ENCODE results near the gene LAMTOR2. TPM values are rescaled to one million over a fixed set of nuclear protein-coding genes. Genes with fewer than 3 reads are reported as not detected.

Gene LAMTOR2
- polyA plus RNA-seq, 3 donors = 99.8 to 227 (median 210) TPM

DNA sequence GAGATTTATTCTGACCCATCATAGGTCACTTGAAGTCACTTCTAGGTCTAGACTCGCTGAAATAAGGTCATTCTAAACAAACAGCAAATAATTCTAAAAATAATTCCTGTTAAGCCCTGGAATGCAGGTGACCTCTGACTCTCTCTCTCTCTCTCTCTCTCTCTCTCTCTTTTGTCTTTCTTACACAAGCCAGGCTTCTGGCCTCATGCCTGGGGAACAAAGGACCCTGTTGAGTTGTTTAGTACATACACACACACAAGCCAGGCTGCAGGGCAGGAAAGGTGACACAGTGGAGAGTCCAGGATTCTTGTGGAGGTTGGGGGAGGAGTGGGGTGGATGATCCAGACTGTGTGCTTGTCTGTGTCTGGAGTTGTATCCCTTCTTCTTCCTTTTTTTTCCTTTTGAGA is 31.7 kb downstream of the LAMTOR2 start:
- peaks cover 35% of the 10 kb centered on the region for H3K4me1 Mint-ChIP-seq
- Histone ChIP-seq H3K9me3 (replicated peaks in 1 of 2; ENCODE audit: control insufficient read depth in 1 of 2, insufficient read depth in 1 of 2, low read length in 2 of 2) (peaks cover 0 to 4% of the 10 kb centered on the region in 2 donors), H4K20me1 (ENCODE audit: insufficient read depth, low read length) (no peaks in the 10 kb centered on the region), H3K4me2 (replicated peaks; ENCODE audit: extremely low read depth, low read length, poor library complexity, severe bottlenecking) (no peak overlapping the region), H3K4me1 (ENCODE audit: control insufficient read depth in 1 of 2, insufficient read depth in 2 of 2, low read length in 2 of 2) (peaks cover 33 to 39% of the 10 kb centered on the region in 2 donors), H2AFZ (ENCODE audit: insufficient read depth, low read depth, low read length, poor library complexity, severe bottlenecking) (no peak overlapping the region), H3K36me3 (replicated peaks in 1 of 2; ENCODE audit: control insufficient read depth in 1 of 2, insufficient read depth in 2 of 2, low read length in 2 of 2) (no peaks in the 10 kb centered on the region), H3K9ac (ENCODE audit: insufficient read depth, low read length, poor library complexity, severe bottlenecking) (no peak overlapping the region), H3K27ac (ENCODE audit: low read depth in 1 of 2, low read length in 2 of 2) (no peak overlapping the region), H3K27me3 (ENCODE audit: control insufficient read depth in 2 of 2, insufficient read depth in 2 of 2, low read length in 2 of 2) (peaks cover 24 to 58% of the 10 kb centered on the region in 2 donors), H3K4me3 (replicated peaks in 1 of 3; ENCODE audit: low read depth in 2 of 3, low read length in 3 of 3) (no peak overlapping the region), H3K79me2 (ENCODE audit: insufficient read depth, low read length) (no peaks in the 10 kb centered on the region)
- 83% methylated on average over 1 of the region's 1 CpG for WGBS (ENCODE audit: insufficient coverage)
- peak overlapping the region in 1 of 2 donors; percentile 73 for H3K4me3 Mint-ChIP-seq
- H3K27me3 Mint-ChIP-seq (ENCODE audit: low read depth in 3 of 3) = peaks cover 61 to 82% (median 71%) of the 10 kb centered on the region in 3 donors
- TF ChIP-seq, protein P1, sequence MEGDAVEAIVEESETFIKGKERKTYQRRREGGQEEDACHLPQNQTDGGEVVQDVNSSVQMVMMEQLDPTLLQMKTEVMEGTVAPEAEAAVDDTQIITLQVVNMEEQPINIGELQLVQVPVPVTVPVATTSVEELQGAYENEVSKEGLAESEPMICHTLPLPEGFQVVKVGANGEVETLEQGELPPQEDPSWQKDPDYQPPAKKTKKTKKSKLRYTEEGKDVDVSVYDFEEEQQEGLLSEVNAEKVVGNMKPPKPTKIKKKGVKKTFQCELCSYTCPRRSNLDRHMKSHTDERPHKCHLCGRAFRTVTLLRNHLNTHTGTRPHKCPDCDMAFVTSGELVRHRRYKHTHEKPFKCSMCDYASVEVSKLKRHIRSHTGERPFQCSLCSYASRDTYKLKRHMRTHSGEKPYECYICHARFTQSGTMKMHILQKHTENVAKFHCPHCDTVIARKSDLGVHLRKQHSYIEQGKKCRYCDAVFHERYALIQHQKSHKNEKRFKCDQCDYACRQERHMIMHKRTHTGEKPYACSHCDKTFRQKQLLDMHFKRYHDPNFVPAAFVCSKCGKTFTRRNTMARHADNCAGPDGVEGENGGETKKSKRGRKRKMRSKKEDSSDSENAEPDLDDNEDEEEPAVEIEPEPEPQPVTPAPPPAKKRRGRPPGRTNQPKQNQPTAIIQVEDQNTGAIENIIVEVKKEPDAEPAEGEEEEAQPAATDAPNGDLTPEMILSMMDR (IDR thresholded peaks at IDR 0.05) = no peak
- no peak for DNase-seq
- H3K27ac Mint-ChIP-seq = no peak overlapping the region
- intact Hi-C loops (cut with micrococcal nuclease) = no loop called here
- peaks cover 6 to 8% of the 10 kb centered on the region in 2 donors for H3K36me3 Mint-ChIP-seq
- peaks cover 0 to 8% (median 4%) of the 10 kb centered on the region in 7 donors for H3K9me3 Mint-ChIP-seq

DNA sequence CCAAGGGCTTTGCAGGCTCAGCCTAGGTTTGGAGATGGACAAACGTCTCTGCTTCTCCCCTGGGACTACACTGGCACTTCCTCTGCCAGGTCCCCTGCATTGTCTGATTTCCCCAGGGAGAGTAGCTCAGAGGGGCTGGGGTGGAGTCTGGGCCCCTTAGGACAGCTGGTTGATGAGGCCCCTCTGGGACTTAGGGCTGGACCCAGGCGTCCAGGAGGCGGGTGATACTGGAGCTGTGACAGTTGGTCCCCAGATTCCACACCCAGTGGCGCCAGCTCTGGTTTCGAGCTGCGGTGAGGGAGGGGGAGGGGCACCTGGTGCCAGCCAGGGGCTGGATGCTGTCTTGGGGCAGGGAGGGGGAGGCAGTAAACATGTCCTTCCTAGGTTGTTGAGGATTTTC is 35.1 kb downstream of the LAMTOR2 start:
- H3K27ac ChIP-seq (ENCODE audit: low read depth in 1 of 2, low read length in 2 of 2) = peak overlapping the region; percentile 30 to 88
- Mint-ChIP-seq H3K36me3 (no peaks in the 10 kb centered on the region), H3K9me3 (peaks cover 0 to 5% (median 0%) of the 10 kb centered on the region in 7 donors), H3K4me3 (peak overlapping the region in 1 of 2 donors; percentile 59), H3K27ac (peak overlapping the region in 6 of 7 donors; percentile 35 to 97 (median 55)), H3K4me1 (peaks cover 21% of the 10 kb centered on the region), H3K27me3 (ENCODE audit: low read depth in 3 of 3) (peaks cover 67 to 82% (median 76%) of the 10 kb centered on the region in 3 donors)
- peaks cover 20 to 21% of the 10 kb centered on the region in 2 donors for H3K4me1 ChIP-seq (ENCODE audit: control insufficient read depth in 1 of 2, insufficient read depth in 2 of 2, low read length in 2 of 2)
- 53% methylated on average over 5 of the region's 6 CpGs for WGBS (ENCODE audit: insufficient coverage)
- H3K4me3 ChIP-seq (replicated peaks in 1 of 3; ENCODE audit: low read depth in 2 of 3, low read length in 3 of 3) = peak overlapping the region in 1 of 3 experiments; percentile 60
- H3K9me3 ChIP-seq (replicated peaks in 1 of 2; ENCODE audit: control insufficient read depth in 1 of 2, insufficient read depth in 1 of 2, low read length in 2 of 2) = no peaks in the 10 kb centered on the region
- H3K27me3 ChIP-seq (ENCODE audit: control insufficient read depth in 2 of 2, insufficient read depth in 2 of 2, low read length in 2 of 2) = peaks cover 8 to 60% of the 10 kb centered on the region in 2 donors
- peak overlapping the region; percentile 67 for H3K4me2 ChIP-seq (replicated peaks; ENCODE audit: extremely low read depth, low read length, poor library complexity, severe bottlenecking)
- H3K79me2 ChIP-seq (ENCODE audit: insufficient read depth, low read length) = no peaks in the 10 kb centered on the region
- no peaks in the 10 kb centered on the region for H3K36me3 ChIP-seq (replicated peaks in 1 of 2; ENCODE audit: control insufficient read depth in 1 of 2, insufficient read depth in 2 of 2, low read length in 2 of 2)
- no peaks in the 10 kb centered on the region for H4K20me1 ChIP-seq (ENCODE audit: insufficient read depth, low read length)
- peak overlapping the region; percentile 20 for H3K9ac ChIP-seq (ENCODE audit: insufficient read depth, low read length, poor library complexity, severe bottlenecking)
- intact Hi-C loops (cut with micrococcal nuclease) = loop anchor here (1.0 to 10.0 kb wide), 4 partner anchors 41 to 138 kb away; no protein-coding TSS in a partner anchor
- H2AFZ ChIP-seq (ENCODE audit: insufficient read depth, low read depth, low read length, poor library complexity, severe bottlenecking) = peak overlapping the region; percentile 9
- TF ChIP-seq, protein P1 (IDR thresholded peaks at IDR 0.05) = no peak
- no peak for DNase-seq

Data from CD14-positive monocyte (primary cell).